ENCODE measurements around the gene CELA2A. TPM values are rescaled to one million over a fixed set of nuclear protein-coding genes. Genes with fewer than 3 reads are reported as not detected.

Gene CELA2A
- total and polyA plus RNA-seq, 5 donors from 2014 or later = not detected

Other genes starting within 250 kb of the CELA2A start
- gene FHAD1, start 209.5 kb upstream of the CELA2A start, total RNA-seq = not detected
- gene FHAD1, start 209.5 kb upstream of the CELA2A start, polyA plus RNA-seq = not detected
- gene EFHD2, start 46.8 kb upstream of the CELA2A start, total RNA-seq = 93.6 TPM
- 10 to 100 TPM; 45.3 to 77.4 (median 61.3) TPM for gene EFHD2, start 46.8 kb upstream of the CELA2A start, polyA plus RNA-seq
- 1.4 TPM for gene CTRC, start 18.3 kb upstream of the CELA2A start, total RNA-seq
- not detected for gene CTRC, start 18.3 kb upstream of the CELA2A start, polyA plus RNA-seq
- gene CELA2B, start 19.4 kb downstream of the CELA2A start, total RNA-seq = not detected
- not detected for gene CELA2B, start 19.4 kb downstream of the CELA2A start, polyA plus RNA-seq
- 7.8 TPM for gene CASP9, start 67.5 kb downstream of the CELA2A start, total RNA-seq
- gene CASP9, start 67.5 kb downstream of the CELA2A start, polyA plus RNA-seq = 10 to 100 TPM in 2 of 4 donors, 1 to 10 TPM in 2; 5.8 to 11.7 (median 8.3) TPM
- gene DNAJC16, start 70.1 kb downstream of the CELA2A start, total RNA-seq = 17.0 TPM
- 10 to 100 TPM in 1 of 4 donors, 1 to 10 TPM in 3; 6.5 to 12.4 (median 7.7) TPM for gene DNAJC16, start 70.1 kb downstream of the CELA2A start, polyA plus RNA-seq
- 8.9 TPM for gene AGMAT, start 128.3 kb downstream of the CELA2A start, total RNA-seq
- gene AGMAT, start 128.3 kb downstream of the CELA2A start, polyA plus RNA-seq = 10 to 100 TPM in 3 of 4 donors, 1 to 10 TPM in 1; 9.1 to 12.7 (median 11.6) TPM
- 61.2 TPM for gene DDI2, start 160.7 kb downstream of the CELA2A start, total RNA-seq
- gene DDI2, start 160.7 kb downstream of the CELA2A start, polyA plus RNA-seq = 1 to 10 TPM; 3.2 to 7.7 (median 5.5) TPM
- gene PLEKHM2, start 227.6 kb downstream of the CELA2A start, total RNA-seq = 71.8 TPM
- 1 to 10 TPM; 3.2 to 5.0 (median 3.7) TPM for gene PLEKHM2, start 227.6 kb downstream of the CELA2A start, polyA plus RNA-seq